ENCODE data around the gene MAML3. TPM values are rescaled to one million over a fixed set of nuclear protein-coding genes. Genes with fewer than 3 reads are reported as not detected.

The MAML3 gene
- total and polyA plus RNA-seq, 2 of the 13 experiments (the other 11 are each of a cell fraction or from before 2014, with no cell fraction given), result 0.05 to 0.13 TPM

- no peak for TF ChIP-seq ZBTB40 (IDR thresholded peaks at IDR 0.05)
- peak; percentile 75; the same call in 1 of the 2 replicates for TF ChIP-seq ZBTB40 (CRISPR knock-in tag; IDR thresholded peaks at IDR 0.05)
- peak; percentile 84 for TF ChIP-seq BRD4 (CRISPR knock-in tag; IDR thresholded peaks at IDR 0.05)
- TF ChIP-seq GATAD2A (CRISPR knock-in tag; IDR thresholded peaks at IDR 0.05), result peak; percentile 99
- TF ChIP-seq UBTF (CRISPR knock-in tag; IDR thresholded peaks at IDR 0.05), result peak; percentile 63; the same call in 1 of the 2 replicates
- peak; percentile 100 for TF ChIP-seq HNF4A (CRISPR knock-in tag; IDR thresholded peaks at IDR 0.05)
- TF ChIP-seq, protein P1, sequence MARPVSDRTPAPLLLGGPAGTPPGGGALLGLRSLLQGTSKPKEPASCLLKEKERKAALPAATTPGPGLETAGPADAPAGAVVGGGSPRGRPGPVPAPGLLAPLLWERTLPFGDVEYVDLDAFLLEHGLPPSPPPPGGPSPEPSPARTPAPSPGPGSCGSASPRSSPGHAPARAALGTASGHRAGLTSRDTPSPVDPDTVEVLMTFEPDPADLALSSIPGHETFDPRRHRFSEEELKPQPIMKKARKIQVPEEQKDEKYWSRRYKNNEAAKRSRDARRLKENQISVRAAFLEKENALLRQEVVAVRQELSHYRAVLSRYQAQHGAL (CRISPR knock-in tag; IDR thresholded peaks at IDR 0.05; ENCODE audit: not compliant biosample characterization), result no peak
- TF ChIP-seq, protein P2, sequence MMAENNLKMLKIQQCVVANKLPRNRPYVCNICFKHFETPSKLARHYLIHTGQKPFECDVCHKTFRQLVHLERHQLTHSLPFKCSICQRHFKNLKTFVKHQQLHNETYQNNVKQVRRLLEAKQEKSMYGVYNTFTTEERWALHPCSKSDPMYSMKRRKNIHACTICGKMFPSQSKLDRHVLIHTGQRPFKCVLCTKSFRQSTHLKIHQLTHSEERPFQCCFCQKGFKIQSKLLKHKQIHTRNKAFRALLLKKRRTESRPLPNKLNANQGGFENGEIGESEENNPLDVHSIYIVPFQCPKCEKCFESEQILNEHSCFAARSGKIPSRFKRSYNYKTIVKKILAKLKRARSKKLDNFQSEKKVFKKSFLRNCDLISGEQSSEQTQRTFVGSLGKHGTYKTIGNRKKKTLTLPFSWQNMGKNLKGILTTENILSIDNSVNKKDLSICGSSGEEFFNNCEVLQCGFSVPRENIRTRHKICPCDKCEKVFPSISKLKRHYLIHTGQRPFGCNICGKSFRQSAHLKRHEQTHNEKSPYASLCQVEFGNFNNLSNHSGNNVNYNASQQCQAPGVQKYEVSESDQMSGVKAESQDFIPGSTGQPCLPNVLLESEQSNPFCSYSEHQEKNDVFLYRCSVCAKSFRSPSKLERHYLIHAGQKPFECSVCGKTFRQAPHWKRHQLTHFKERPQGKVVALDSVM (CRISPR knock-in tag; IDR thresholded peaks at IDR 0.05), result no peak
- TF ChIP-seq ZSCAN21 (CRISPR knock-in tag; IDR thresholded peaks at IDR 0.05; ENCODE audit: borderline replicate concordance), result peak; percentile 91
- TF ChIP-seq, protein P3, sequence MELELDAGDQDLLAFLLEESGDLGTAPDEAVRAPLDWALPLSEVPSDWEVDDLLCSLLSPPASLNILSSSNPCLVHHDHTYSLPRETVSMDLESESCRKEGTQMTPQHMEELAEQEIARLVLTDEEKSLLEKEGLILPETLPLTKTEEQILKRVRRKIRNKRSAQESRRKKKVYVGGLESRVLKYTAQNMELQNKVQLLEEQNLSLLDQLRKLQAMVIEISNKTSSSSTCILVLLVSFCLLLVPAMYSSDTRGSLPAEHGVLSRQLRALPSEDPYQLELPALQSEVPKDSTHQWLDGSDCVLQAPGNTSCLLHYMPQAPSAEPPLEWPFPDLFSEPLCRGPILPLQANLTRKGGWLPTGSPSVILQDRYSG (CRISPR knock-in tag; IDR thresholded peaks at IDR 0.05), result no peak
- TF ChIP-seq ZNF615 (CRISPR knock-in tag; IDR thresholded peaks at IDR 0.05; ENCODE audit: borderline replicate concordance), result no peak; the same call in 1 of the 2 replicates
- TF ChIP-seq ZNF616 (CRISPR knock-in tag; IDR thresholded peaks at IDR 0.05; ENCODE audit: low read depth), result peak; percentile 41; the same call in 1 of the 2 replicates
- TF ChIP-seq HMGA1 (CRISPR knock-in tag; conservative IDR thresholded peaks at IDR 0.05), result no peak
Measured at GRCh38 chr4:139841464-139842195, 312.4 kb downstream of the MAML3 start (continued).

Data from HepG2 (cell line).